Heart right ventricle (tissue), 16 donors: ENCODE measurements around the gene DGKQ. TPM values are rescaled to one million over a fixed set of nuclear protein-coding genes. Genes with fewer than 3 reads are reported as not detected.
"Not testable (repeated sequence)": the region's sequence is repeated elsewhere in the genome, so short reads cannot be mapped to it uniquely, and the experiment has no call there.

Experiments
- ATAC-seq, 8 donors: fragments of 200-7000 bp; cut with Tn5 transposase; one replicate each; pipeline ENCODE4 v1.9.1; 2020; ENCODE audit warnings: mild to moderate bottlenecking in 8 of 8, moderate library complexity in 8 of 8, moderate number of reproducible peaks in 1 of 8
- DNase-seq, 2 donors: peaks; one replicate each; pipeline ENCODE4 v3.0.0-alpha.2; 2020
- H3K27ac ChIP-seq, 10 donors: fragments of 200-600 bp; sonication (generic) in 2 of 10; one replicate each; pipeline versions ENCODE4 v1.5.0 to v1.8.0; 2020 to 2022; ENCODE audit warnings: mild to moderate bottlenecking in 3 of 10
- H3K27me3 ChIP-seq, 7 donors: fragments of 200-600 bp; one replicate each; pipeline ENCODE4 v1.8.0; 2021 to 2022; ENCODE audit warnings: mild to moderate bottlenecking in 2 of 7
- H3K36me3 ChIP-seq, 9 donors: fragments of 200-600 bp; sonication (generic) in 1 of 9; one replicate each; pipeline versions ENCODE4 v1.5.0 to v1.8.0; 2020 to 2022; ENCODE audit warnings: mild to moderate bottlenecking in 2 of 9
- H3K4me1 ChIP-seq, 9 donors: fragments of 200-600 bp; sonication (generic) in 1 of 9; one replicate each; pipeline versions ENCODE4 v1.5.0 to v1.8.0; 2020 to 2022; ENCODE audit warnings: mild to moderate bottlenecking in 4 of 9
- H3K4me3 ChIP-seq, 10 donors: fragments of 200-600 bp; sonication (generic) in 2 of 10; one replicate each; pipeline versions ENCODE4 v1.5.0 to v1.8.0; 2020 to 2022; ENCODE audit warnings: mild to moderate bottlenecking in 7 of 10, moderate library complexity in 2 of 10
- H3K9me3 ChIP-seq, 11 donors: fragments of 200-600 bp in 10 of 11; sonication (generic) in 2 of 11; one replicate each; pipeline versions ENCODE4 v1.5.0 to v1.8.0; 2013 to 2022; ENCODE audit warnings: mild to moderate bottlenecking in 2 of 11, control low read depth in 1 of 11, moderate library complexity in 1 of 11
- WGBS, 2 donors: extraction: QIAGEN DNeasy Blood & Tissue Kit; methylation state at CpG; one replicate each; pipeline ENCODE4 v1.1.7; 2013; ENCODE audit warnings: inconsistent platforms in 1 of 2; 5-methylcytosine and 5-hydroxymethylcytosine counted together
- intact Hi-C, 10 donors: fragments of 100-400 bp; cut with DNase I; formaldehyde crosslinking; loops; one replicate each; pipeline versions ENCODE4 v1.11.1 to v1.14.2; 2022
- polyA plus RNA-seq, 2 donors: library from polyadenylated mRNA; stranded (reverse); fragments of 200-250 nt; gene quantifications; one replicate each; pipeline ENCODE4 v1.2.3, GENCODE V29; 2013
- total RNA-seq, 10 donors: library from RNA; stranded (reverse); fragmentation: NEBNext Ultra II Directional in 3 of 10; extraction: Animal tissue kit (Norgen Biotek cat#: 25700) in 3 of 10; gene quantifications; one replicate each; pipeline versions ENCODE4 v1.2.1 to v1.2.4, GENCODE V29; 2021 to 2023
- TF ChIP-seq, protein P1 (sequence below), 9 donors: fragments of 200-600 bp; sonication (generic) in 2 of 9; IDR thresholded peaks; one replicate each; pipeline versions ENCODE4 v1.5.0 to v1.8.0; 2021 to 2022; ENCODE audit warnings: antibody characterized with exemption in 9 of 9, mild to moderate bottlenecking in 5 of 9, moderate library complexity in 1 of 9
- donor health status: Arrhythmogenic right ventricular cardiomyopathy.
- donor health status: ischemic (EF 13 %, LVEDD 7.1; RV severe dilation, severe dysfunction).
- donor health status: healthy with polysubstance abuse.
- donor health status: DM: no; HTN: yes; CAD: no.
- donor health status: DM: no; HTN: no; CAD: no.
- donor health status: ischemic (EF 25% LVEDD 6.9; RV normal size, moderate dysfunction).
- donor health status: ischemic (EF 25% LVEDD 5.7; RV mildly dilated, moderate dysfunction).
- donor health status: healthy.
- donor health status: DM: yes; HTN: yes; CAD: no.
- donor health status: Ischemic cardiomyopathy.
- donor health status: ischemic (EF 35%, LVEDD 5.7; RV mildly dilated, moderate dysfunction).
- donor health status: nonischemic (EF 11% LVEDD 7.7; RV severe dilation, severe dysfunction).
- donor health status: DM: yes; HTN: yes; CAD: no.
- donor health status: PGD.
- donor health status: ischemic (EF 29% LVEDD 5.4; RV normal size, mild dysfunction).
- donor health status: nonischemic (EF 23%, LVEDD 6.1; RV moderate dilation, normal function).

DGKQ gene
- total and polyA plus RNA-seq, 12 donors: 2.8 to 5.2 (median 3.8) TPM

DNA sequence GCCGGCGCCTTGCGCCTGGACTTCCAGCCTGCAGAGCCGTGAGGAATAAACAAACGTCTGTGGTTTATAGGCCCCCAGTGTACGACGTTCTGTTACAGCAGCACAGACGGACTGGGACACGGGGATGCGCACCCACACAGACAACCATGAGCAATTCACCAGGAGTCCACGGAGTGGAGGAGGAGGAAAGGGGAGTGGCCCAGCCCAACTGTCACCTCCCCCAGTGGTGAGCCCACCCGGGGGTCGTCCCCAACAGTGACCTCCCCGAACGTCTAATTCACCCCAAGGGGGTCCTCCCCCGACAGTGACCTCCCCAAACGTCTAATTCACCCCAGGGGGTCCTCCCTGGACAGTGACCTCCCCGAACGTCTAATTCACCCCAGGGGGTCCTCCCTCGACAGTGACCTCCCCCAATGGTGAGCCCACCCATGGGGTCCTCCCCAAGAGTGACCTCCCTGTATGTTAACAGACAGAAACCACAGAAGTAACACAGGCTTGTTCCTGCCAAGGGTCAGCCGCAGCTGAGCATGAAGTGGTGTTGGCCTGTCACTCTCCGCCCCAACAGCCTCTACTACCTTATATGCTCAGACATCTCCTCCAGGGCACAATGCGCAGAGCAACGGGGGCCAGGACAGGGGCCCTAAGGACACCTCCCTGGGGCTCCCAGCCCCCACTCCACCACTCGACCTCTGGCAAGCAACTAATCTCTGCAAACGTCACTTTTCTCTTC, 47.4 kb downstream of the DGKQ start:
- 81 to 82% methylated on average over 26 of the region's 26 CpGs for WGBS, 2 donors
- ATAC-seq: peak in 1 of 8 donors; percentile 35
- Histone ChIP-seq H3K4me1 (peaks cover 3 to 81% (median 50%) of the 10 kb centered on the region in 9 donors), H3K27ac (no peak overlapping the region), H3K36me3 (peaks cover 0 to 8% (median 0%) of the 10 kb centered on the region in 9 donors), H3K9me3 (no peaks in the 10 kb centered on the region), H3K27me3 (no peaks in the 10 kb centered on the region), H3K4me3 (no peak overlapping the region)
- intact Hi-C loops: no loop called here
- TF ChIP-seq, protein P1, sequence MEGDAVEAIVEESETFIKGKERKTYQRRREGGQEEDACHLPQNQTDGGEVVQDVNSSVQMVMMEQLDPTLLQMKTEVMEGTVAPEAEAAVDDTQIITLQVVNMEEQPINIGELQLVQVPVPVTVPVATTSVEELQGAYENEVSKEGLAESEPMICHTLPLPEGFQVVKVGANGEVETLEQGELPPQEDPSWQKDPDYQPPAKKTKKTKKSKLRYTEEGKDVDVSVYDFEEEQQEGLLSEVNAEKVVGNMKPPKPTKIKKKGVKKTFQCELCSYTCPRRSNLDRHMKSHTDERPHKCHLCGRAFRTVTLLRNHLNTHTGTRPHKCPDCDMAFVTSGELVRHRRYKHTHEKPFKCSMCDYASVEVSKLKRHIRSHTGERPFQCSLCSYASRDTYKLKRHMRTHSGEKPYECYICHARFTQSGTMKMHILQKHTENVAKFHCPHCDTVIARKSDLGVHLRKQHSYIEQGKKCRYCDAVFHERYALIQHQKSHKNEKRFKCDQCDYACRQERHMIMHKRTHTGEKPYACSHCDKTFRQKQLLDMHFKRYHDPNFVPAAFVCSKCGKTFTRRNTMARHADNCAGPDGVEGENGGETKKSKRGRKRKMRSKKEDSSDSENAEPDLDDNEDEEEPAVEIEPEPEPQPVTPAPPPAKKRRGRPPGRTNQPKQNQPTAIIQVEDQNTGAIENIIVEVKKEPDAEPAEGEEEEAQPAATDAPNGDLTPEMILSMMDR (IDR thresholded peaks at IDR 0.05): no peak
- DNase-seq: no peak

DNA sequence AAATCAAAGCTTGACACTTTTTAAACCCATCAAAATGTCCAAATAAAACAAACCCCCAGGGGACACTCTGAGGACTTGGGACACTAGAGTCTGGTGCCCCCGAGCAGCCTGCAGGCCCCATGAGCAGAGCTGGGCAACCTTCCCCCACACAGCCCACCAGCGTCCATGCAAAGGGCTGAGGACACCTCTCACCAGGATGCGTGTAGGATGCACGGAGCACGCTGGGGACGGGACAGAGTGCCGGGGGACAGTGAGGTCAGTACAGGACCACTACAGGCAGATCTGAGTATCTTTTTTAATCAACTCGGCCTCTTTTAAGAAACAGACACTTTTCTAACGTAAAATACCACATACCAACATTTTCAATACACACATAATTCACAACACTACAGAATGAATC, 48.2 kb downstream of the DGKQ start:
- Histone ChIP-seq H3K36me3 (peaks cover 0 to 8% (median 0%) of the 10 kb centered on the region in 9 donors), H3K4me3 (no peak overlapping the region), H3K27ac (peak overlapping the region in 1 of 10 donors; percentile 30), H3K9me3 (no peaks in the 10 kb centered on the region), H3K27me3 (no peaks in the 10 kb centered on the region), H3K4me1 (peaks cover 3 to 81% (median 47%) of the 10 kb centered on the region in 9 donors)
- no peak for DNase-seq
- TF ChIP-seq, protein P1 (IDR thresholded peaks at IDR 0.05): no peak
- peak in 2 of 8 donors; percentile 5 to 15 for ATAC-seq
- 82 to 84% methylated on average over 9 of the region's 9 CpGs for WGBS, 2 donors
- intact Hi-C loops: no loop called here

DNA sequence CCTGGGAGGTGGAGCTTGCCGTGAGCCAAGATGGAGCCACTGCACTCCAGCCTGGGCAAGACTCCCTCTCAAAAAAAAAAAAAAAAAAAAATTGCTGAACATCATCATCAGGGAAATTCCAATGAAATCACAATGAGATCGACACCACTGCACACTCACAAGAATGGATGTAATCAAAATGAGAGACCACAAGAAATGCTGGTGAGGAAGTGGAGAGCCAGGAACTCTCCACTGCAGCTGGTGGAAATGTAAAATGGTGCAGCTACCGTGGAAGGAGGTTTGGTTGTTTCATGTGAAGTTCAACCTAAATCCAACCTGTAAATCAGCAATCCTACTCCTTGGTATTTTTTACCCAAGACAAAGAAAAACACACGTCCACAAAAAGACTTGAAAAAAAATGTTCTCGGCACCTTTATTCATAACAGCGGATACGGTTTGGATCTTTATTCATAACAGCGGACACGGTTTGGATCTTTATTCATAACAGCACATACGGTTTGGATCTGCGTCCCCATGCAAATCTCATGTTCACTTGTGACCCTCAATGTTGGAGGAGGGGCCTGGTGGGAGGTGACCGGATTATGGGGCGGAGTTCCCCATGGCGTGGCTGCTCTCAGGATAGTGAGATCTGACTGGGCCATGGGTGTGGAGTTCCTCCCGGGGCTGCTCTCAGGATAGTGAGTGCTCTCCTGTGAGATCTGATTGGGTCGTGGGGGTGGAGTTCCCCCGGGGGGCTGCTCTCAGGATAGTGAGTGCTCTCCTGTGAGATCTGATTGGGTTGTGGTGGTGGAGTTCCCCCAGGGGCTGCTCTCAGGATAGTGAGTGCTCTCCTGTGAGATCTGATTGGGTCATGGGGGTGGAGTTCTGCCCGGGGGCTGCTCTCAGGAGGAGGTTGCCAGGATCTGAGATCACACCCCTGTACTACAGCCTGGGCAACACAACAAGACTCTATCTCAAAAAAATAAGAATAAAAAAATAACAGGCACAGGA, 49.0 kb downstream of the DGKQ start:
- ATAC-seq (peak in 2 of 8 donors; percentile 30 to 53), DNase-seq (no peak)
- Histone ChIP-seq H3K9me3 (no peaks in the 10 kb centered on the region), H3K36me3 (peaks cover 0 to 8% (median 0%) of the 10 kb centered on the region in 9 donors), H3K4me1 (peaks cover 3 to 79% (median 40%) of the 10 kb centered on the region in 9 donors), H3K27ac (peak overlapping the region in 1 of 10 donors; percentile 47), H3K4me3 (no peak overlapping the region), H3K27me3 (no peaks in the 10 kb centered on the region)
- TF ChIP-seq, protein P1 (IDR thresholded peaks at IDR 0.05): no peak
- WGBS, 2 donors: 72 to 74% methylated on average over 18 of the region's 18 CpGs
- intact Hi-C loops: no loop called here

DNA sequence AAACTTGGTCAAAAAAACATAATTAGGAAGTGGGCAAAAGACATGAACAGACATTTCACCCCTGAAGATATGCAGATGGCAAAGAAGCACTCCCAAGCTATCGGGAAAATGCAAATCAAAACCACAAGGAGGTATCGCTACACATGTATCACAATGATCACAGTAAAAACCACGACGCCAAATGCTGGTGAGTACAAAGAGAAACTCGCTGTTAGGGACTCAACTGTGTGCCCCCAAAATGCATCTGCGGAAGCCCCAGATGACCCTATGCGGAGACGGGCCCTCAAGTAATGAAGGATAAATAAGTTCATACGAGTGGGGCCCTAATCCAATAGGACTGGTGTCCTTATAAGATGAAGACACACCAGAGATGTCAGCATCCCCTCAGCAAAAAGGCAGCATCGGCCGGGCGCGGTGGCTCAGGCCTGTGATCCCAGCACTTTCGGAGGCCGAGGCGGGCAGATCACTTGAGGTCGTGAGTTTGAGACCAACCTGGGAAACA, 51.5 kb downstream of the DGKQ start:
- ATAC-seq: no peak
- TF ChIP-seq, protein P1 (IDR thresholded peaks at IDR 0.05): no peak
- H3K27ac ChIP-seq: no peak overlapping the region
- no peak overlapping the region for H3K4me3 ChIP-seq
- WGBS, 2 donors: 95% methylated on average over 17 of the region's 17 CpGs
- no peaks in the 10 kb centered on the region for H3K27me3 ChIP-seq
- peaks cover 0 to 4% (median 0%) of the 10 kb centered on the region in 11 donors for H3K9me3 ChIP-seq
- DNase-seq: no peak
- H3K36me3 ChIP-seq: peaks cover 0 to 8% (median 0%) of the 10 kb centered on the region in 9 donors
- peaks cover 0 to 69% (median 21%) of the 10 kb centered on the region in 9 donors for H3K4me1 ChIP-seq
- intact Hi-C loops: no loop called here

DNA sequence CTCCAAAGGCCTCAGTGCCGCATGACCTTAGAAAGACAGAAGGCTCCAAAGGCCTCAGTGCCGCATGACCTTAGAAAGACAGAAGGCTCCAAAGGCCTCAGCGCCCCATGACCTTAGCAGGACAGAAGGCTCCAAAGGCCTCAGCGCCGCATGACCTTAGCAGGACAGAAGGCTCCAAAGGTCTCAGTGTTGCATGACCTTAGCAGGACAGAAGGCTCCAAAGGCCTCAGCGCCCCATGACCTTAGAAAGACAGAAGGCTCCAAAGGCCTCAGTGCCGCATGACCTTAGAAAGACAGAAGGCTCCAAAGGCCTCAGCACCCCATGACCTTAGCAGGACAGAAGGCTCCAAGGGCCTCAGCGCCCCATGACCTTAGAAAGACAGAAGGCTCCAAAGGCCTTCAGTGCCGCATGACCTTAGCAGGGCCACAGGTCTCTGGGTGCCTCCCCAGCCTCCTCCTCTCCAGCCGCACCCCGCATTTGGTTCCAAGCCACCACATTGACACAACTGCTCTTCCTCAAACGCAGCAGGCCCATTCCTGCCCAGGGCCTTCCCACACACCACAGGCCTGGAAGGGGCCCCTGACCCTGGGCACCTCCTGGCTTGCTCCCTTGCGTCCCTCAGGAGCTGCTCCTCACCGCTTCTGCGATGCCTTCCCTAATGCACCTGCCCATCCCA, 54.2 kb downstream of the DGKQ start:
- H3K4me1 ChIP-seq: peaks cover 0 to 62% (median 7%) of the 10 kb centered on the region in 9 donors
- H3K27ac ChIP-seq, H3K9me3 ChIP-seq, H3K4me3 ChIP-seq, H3K36me3 ChIP-seq, DNase-seq, H3K27me3 ChIP-seq, intact Hi-C loops: not testable (repeated sequence)
- ATAC-seq: peak in 1 of 8 donors; percentile 34
- 97% methylated on average over 14 to 15 of the region's 15 CpGs for WGBS, 2 donors

DNA sequence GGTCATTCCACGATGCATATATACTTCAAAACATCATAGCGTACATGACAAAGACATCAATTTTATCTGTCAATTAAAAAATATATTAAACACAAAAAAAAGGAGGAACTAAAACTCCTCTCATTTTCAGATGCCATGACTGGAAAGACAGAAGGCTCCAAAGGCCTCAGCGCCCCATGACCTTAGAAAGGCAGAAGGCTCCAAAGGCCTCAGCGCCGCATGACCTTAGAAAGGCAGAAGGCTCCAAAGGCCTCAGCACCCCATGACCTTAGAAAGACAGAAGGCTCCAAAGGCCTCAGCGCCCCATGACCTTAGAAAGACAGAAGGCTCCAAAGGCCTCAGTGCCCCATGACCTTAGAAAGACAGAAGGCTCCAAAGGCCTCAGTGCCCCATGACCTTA, 54.8 kb downstream of the DGKQ start:
- H3K36me3 ChIP-seq, intact Hi-C loops, H3K27me3 ChIP-seq, DNase-seq, H3K27ac ChIP-seq, H3K9me3 ChIP-seq, H3K4me3 ChIP-seq, ATAC-seq: not testable (repeated sequence)
- 88 to 91% methylated on average over 6 of the region's 6 CpGs for WGBS, 2 donors
- peaks cover 0 to 56% (median 6%) of the 10 kb centered on the region in 9 donors for H3K4me1 ChIP-seq
